ENCODE data around the gene GPR146. TPM values are rescaled to one million over a fixed set of nuclear protein-coding genes. Genes with fewer than 3 reads are reported as not detected.
A peak's percentile ranks its signal among the peaks of the same experiment; 100 is the strongest.

GPR146 gene
- total and polyA plus RNA-seq, 2 of the 13 experiments (the other 11 are each of a cell fraction or from before 2014, with no cell fraction given), result 2.0 to 15.9 TPM

GRCh38 chr7:1004018-1004852, 40.1 kb upstream of the GPR146 start:
- in situ Hi-C loops (cut with HindIII; ENCODE audit: extremely low pct_ligation_motif_present, low pct_unique_long_range_greater_than_20kb), result no loop called here
- POLR2A ChIA-PET, result no interaction called here
- CTCF ChIA-PET (ENCODE audit: low intra/inter-chr PET ratio, low total read pairs), result no interaction called here
- Histone ChIP-seq H3K4me3 (replicated peaks in 1 of 3; ENCODE audit: insufficient read depth in 1 of 3, low read depth in 2 of 3, low read length in 3 of 3) (no peak overlapping the region), H4K20me1 (ENCODE audit: insufficient read depth, low read length) (no peaks in the 10 kb centered on the region), H3K79me2 (ENCODE audit: insufficient read depth, low read length) (no peaks in the 10 kb centered on the region), H2AFZ (ENCODE audit: low read length) (no peak overlapping the region), H3K9me3 (ENCODE audit: low read length) (no peaks in the 10 kb centered on the region), H3K4me2 (ENCODE audit: low read depth, low read length) (no peak overlapping the region), H3K27ac (ENCODE audit: extremely low read length, insufficient read depth, low read length) (no peak overlapping the region), H3K4me1 (ENCODE audit: insufficient read depth, low read length) (no peaks in the 10 kb centered on the region), H3K9ac (ENCODE audit: insufficient read depth, low read depth, low read length) (no peak overlapping the region), H3K27me3 (ENCODE audit: control insufficient read depth in 1 of 2, insufficient read depth in 2 of 2, low read length in 2 of 2) (no peaks in the 10 kb centered on the region), H3K36me3 (replicated peaks in 1 of 2; ENCODE audit: control insufficient read depth in 1 of 2, insufficient read depth in 2 of 2, low read length in 2 of 2) (peaks cover 1 to 6% of the 10 kb centered on the region in 2 experiments; a peak in 2 of 5 replicates)
- TF ChIP-seq ZNF562 (CRISPR knock-in tag; IDR thresholded peaks at IDR 0.05; ENCODE audit: borderline replicate concordance), result no peak
- TF ChIP-seq CSRNP1 (CRISPR knock-in tag; IDR thresholded peaks at IDR 0.05), result no peak
- TF ChIP-seq ELK4 (CRISPR knock-in tag; IDR thresholded peaks at IDR 0.05; ENCODE audit: borderline replicate concordance), result no peak
- no peak for TF ChIP-seq ZSCAN31 (CRISPR knock-in tag; IDR thresholded peaks at IDR 0.05; ENCODE audit: low read depth)
- no peak for TF ChIP-seq ZBTB21 (CRISPR knock-in tag; IDR thresholded peaks at IDR 0.05)
- TF ChIP-seq ZNF335 (CRISPR knock-in tag; IDR thresholded peaks at IDR 0.05), result no peak
- no peak for TF ChIP-seq ZNF639 (CRISPR knock-in tag; conservative IDR thresholded peaks at IDR 0.05)
- no peak for TF ChIP-seq SCMH1 (CRISPR knock-in tag; IDR thresholded peaks at IDR 0.05; ENCODE audit: borderline replicate concordance)
- TF ChIP-seq MYPOP (CRISPR knock-in tag; IDR thresholded peaks at IDR 0.05), result no peak
- TF ChIP-seq YEATS2 (CRISPR knock-in tag; IDR thresholded peaks at IDR 0.05; ENCODE audit: borderline replicate concordance), result no peak
- no peak for TF ChIP-seq ISL2 (CRISPR knock-in tag; IDR thresholded peaks at IDR 0.05)
- no peak for TF ChIP-seq THAP9 (CRISPR knock-in tag; IDR thresholded peaks at IDR 0.05; ENCODE audit: borderline replicate concordance)
- no peak for TF ChIP-seq GATA4 (IDR thresholded peaks at IDR 0.05; ENCODE audit: borderline replicate concordance, low read depth)
- ATAC-seq (peak; percentile 15; the same call in 2 of the 3 replicates), FAIRE-seq (no peak), DNase-seq (ENCODE audit: low spot score) (no peak)
- no TSS peak for BruUV-seq (replicated peaks)
- 94% methylated on average over 21 of the region's 32 CpGs for WGBS (ENCODE audit: low lambda C conversion rate)
- intact Hi-C loops (cut with micrococcal nuclease; ENCODE audit: unreplicated experiment), result no loop called here

Data from HepG2 (cell line).